SK-N-MC (cell line): ENCODE data around the gene STK40.

ENCODE experiments used
- EZH2 ChIP-seq: fragments of 200-600 bp; sonication (generic); IDR thresholded peaks from one replicate; pipeline ENCODE4 v1.6.1; 2017; ENCODE audit warnings: antibody characterized with exemption
- FOXP2 ChIP-seq: optimal IDR thresholded peaks from 2 replicates; pipeline ENCODE3; 2011; ENCODE audit warnings: mild to moderate bottlenecking, moderate library complexity; ENCODE audit not compliant: insufficient read depth; ENCODE audit errors: extremely low read length, control extremely low read depth
- POLR2AphosphoS5 ChIP-seq: IDR thresholded peaks from 2 replicates; pipeline ENCODE4 v1.6.1; 2012; ENCODE audit warnings: mild to moderate bottlenecking, low read depth, low read length, borderline replicate concordance

DNA sequence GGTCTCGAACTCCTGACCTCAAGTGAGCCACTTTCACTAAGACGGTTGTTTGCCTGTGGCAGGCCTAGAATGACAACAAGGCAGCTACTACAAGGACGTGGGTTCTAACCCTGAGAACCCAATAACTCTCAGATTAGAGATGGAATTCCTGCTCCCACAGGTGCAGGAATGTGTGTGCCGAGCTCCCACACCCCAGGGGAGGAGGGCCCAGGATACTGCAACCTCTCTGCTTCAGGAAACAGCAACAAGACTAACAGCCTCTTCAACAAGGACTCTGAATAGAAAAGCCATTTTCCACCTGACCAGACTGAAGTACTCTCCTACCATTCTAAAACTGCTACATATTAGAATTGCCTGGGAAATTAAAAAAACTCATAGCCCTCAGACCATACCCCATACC, 7.1 kb upstream of the STK40 start:
- no peak for TF ChIP-seq EZH2
- no peak for TF ChIP-seq FOXP2
- TF ChIP-seq POLR2AphosphoS5 = no peak
